K562 (cell line): ENCODE data around the gene SULT2B1. TPM values are rescaled to one million over a fixed set of nuclear protein-coding genes. Genes with fewer than 3 reads are reported as not detected.

Experiments used
- CHD2 ChIP-seq: IDR thresholded peaks from 2 replicates; pipeline ENCODE4 v1.6.1; 2011; ENCODE audit warnings: low read depth, low read length
- CHD7 ChIP-seq: fragments of 200-600 bp; sonication (generic); IDR thresholded peaks from one replicate; pipeline ENCODE4 v1.6.1; 2012; ENCODE audit warnings: mild to moderate bottlenecking, low read depth, low read length, inconsistent platforms
- CREM ChIP-seq: IDR thresholded peaks from 2 replicates; pipeline ENCODE4 v1.6.1; 2014; ENCODE audit warnings: antibody characterized with exemption, low read depth
- ERF ChIP-seq: fragments of 450-650 bp; formaldehyde crosslinking; IDR thresholded peaks from 2 replicates; pipeline ENCODE4 v1.4.0; 2020; ENCODE audit warnings: mild to moderate bottlenecking, mixed read lengths
- HEY1 ChIP-seq: fragments of 250-450 bp; sonication (Bioruptor Pico); IDR thresholded peaks from 2 replicates; pipeline ENCODE4 v1.5.0; 2020; ENCODE audit warnings: mild to moderate bottlenecking, moderate library complexity, borderline replicate concordance
- MAFF ChIP-seq: IDR thresholded peaks from 2 replicates; pipeline ENCODE4 v1.6.1; 2012; ENCODE audit warnings: low read length, improper control_type of control experiment
- MTA3 ChIP-seq: fragments of 450-650 bp; formaldehyde crosslinking; IDR thresholded peaks from 2 replicates; pipeline ENCODE4 v1.6.1; 2017; ENCODE audit warnings: mild to moderate bottlenecking, borderline replicate concordance
- NFE2L1 ChIP-seq: fragments of 450-650 bp; IDR thresholded peaks from 2 replicates; pipeline ENCODE4 v1.6.1; 2016; ENCODE audit warnings: missing genetic modification characterization, low read depth, mild to moderate bottlenecking, missing compliant biosample characterization, moderate library complexity, borderline replicate concordance
- RBM39 ChIP-seq: fragments of 200-400 bp; formaldehyde crosslinking; optimal IDR thresholded peaks from 2 replicates; pipeline ENCODE3; 2018; ENCODE audit warnings: low read depth, low read length
- RNF219 ChIP-seq: fragments of 250-450 bp; sonication (Bioruptor Pico); IDR thresholded peaks from 2 replicates; pipeline ENCODE4 v1.5.0; 2022; ENCODE audit warnings: mild to moderate bottlenecking
- SIN3B ChIP-seq: fragments of 450-650 bp; IDR thresholded peaks from 2 replicates; pipeline ENCODE4 v1.6.1; 2017; ENCODE audit warnings: low read depth, mild to moderate bottlenecking, moderate library complexity
- STAG1 ChIP-seq: sonication (generic); formaldehyde crosslinking; IDR thresholded peaks from 2 replicates; pipeline ENCODE4 v1.5.0; 2020; ENCODE audit warnings: missing genetic modification reagents, borderline replicate concordance
- TRIM24 ChIP-seq, 2 experiments: fragments of 450-650 bp; IDR thresholded peaks; 2 replicates each; pipeline ENCODE4 v1.6.1; 2016
- ZNF449 ChIP-seq: fragments of 250-450 bp; sonication (Bioruptor Pico); IDR thresholded peaks from 2 replicates; pipeline ENCODE4 v1.8.0; 2022; ENCODE audit warnings: moderate library complexity, mild to moderate bottlenecking, inconsistent platforms
- polyA plus RNA-seq, 8 experiments: library from polyadenylated mRNA; depleted of rRNA in 4 of 8; stranded (reverse) in 5 of 8; unstranded in 3 of 8; fragments of >200 nt; fragmentation: Nextera tagmentation in 2 of 8; fragmentation: Illumina TruSeq in 1 of 8; extraction: Ambion mirVana in 2 of 8; extraction: Trizol in 1 of 8; gene quantifications; 2 replicates each; pipeline versions ENCODE4 v1.2.1 to v1.2.3, GENCODE V29; 2011 to 2014; ENCODE audit warnings: inconsistent platforms in 1 of 8, missing spikeins in 1 of 8
- total RNA-seq, 7 experiments: library from RNA; depleted of rRNA in 6 of 7; stranded (reverse); fragments of >200 nt in 6 of 7; fragmentation: Illumina TruSeq in 2 of 7; extraction: Trizol in 2 of 7; gene quantifications; 2 replicates each; pipeline versions ENCODE4 v1.2.1 to v1.2.3, GENCODE V29; 2011 to 2021; ENCODE audit warnings: low replicate concordance in 1 of 7

SULT2B1 gene
- total and polyA plus RNA-seq, 9 of the 15 experiments (the other 6 are each of a cell fraction or from before 2014, with no cell fraction given) = 0.09 to 0.62 (median 0.22) TPM; not detected in 2

GRCh38 chr19:48637449-48637947, 85.5 kb downstream of the SULT2B1 start (continued):
- TF ChIP-seq MTA3 (peak; percentile 48; the same call in 1 of the 2 replicates), HEY1 (CRISPR knock-in tag) (no peak), RNF219 (CRISPR knock-in tag) (no peak), NFE2L1 (no peak), ZNF449 (CRISPR knock-in tag) (no peak), RBM39 (no peak), CREM (peak; percentile 75), ERF (CRISPR knock-in tag) (no peak), TRIM24 (IDR thresholded peaks at IDR 0.05) (0 out of 4 replicates have a peak, but pooled peaks of 1 of the 2 experiments have one; percentile 6), SIN3B (no peak), CHD2 (peak; percentile 77), STAG1 (CRISPR knock-in tag) (no peak), CHD7 (no peak), MAFF (no peak)
